Measurements from ENCODE around the gene WIPF2.

Gene WIPF2

DNA sequence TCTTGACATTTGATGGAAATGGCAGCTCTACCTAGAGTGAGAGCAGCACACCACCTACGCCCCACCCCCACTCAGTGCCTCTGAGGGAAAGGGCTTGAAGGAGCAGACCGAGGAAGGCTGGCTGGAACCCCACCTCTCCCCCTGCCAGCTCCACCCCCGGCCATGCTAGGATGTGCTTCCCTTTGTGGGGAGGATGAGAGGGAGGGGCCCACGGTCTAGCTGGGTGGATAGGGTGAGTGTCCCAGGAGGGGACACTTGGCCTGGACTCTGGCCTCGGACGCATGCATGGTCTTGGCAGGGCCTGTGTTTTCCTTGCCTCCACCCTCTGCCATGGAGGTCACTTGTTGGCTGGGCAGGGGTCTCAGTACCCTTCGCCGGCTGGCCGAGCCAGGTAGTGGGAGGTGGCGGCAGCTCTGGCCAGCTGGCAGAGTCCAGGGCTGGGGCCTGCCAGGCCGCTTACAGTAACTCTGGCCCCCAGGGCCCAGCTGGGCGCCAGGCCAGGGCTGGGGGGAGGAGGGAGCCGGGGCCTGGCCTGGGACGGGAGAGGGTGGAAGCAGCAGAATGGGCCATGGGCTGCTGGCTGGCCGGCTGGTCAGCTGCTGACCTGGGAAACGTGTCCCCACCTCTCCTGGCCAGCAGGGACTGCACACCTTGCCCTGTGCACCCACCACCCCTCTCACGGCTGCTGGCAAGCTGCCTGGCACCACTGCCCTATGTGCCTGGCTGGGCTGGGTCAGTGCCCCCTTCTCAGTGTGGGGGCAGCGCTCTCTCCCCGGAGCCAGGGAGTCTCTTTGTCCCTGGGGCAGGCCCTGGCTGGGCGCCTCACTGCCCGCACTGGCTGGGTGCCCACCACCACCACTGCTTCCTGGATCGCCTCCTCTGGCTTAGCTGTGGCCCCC, 112.9 kb downstream of the WIPF2 start:
- Histone ChIP-seq H3K4me3 (ENCODE audit: low read depth, low read length) (peak overlapping the region; percentile 16; the same call in 1 of the 2 replicates), H3K4me1 (peaks cover 52% of the 10 kb centered on the region), H3K36me3 (peaks cover 40% of the 10 kb centered on the region)

More for the DNA sequence above, 112.9 kb downstream of the WIPF2 start:
- no peak for TF ChIP-seq CTCF (IDR thresholded peaks at IDR 0.05; ENCODE audit: low read depth, low read length)
- Histone ChIP-seq H3K27me3 (no peaks in the 10 kb centered on the region), H3K9me3 (no peaks in the 10 kb centered on the region)
- peak; percentile 83 for DNase-seq
